Lower lobe of right lung (tissue), 2 donors: ENCODE measurements around the gene MR1. TPM values are rescaled to one million over a fixed set of nuclear protein-coding genes. Genes with fewer than 3 reads are reported as not detected.

Experiments
- ATAC-seq, 2 donors: fragments of 200-7000 bp; cut with Tn5 transposase; one replicate each; pipeline ENCODE4 v1.9.1; 2020 to 2022; ENCODE audit warnings: mild to moderate bottlenecking in 2 of 2, moderate library complexity in 2 of 2
- DNase-seq: peaks from one replicate; pipeline ENCODE4 v3.0.0-alpha.2; 2020
- H3K27ac ChIP-seq: fragments of 200-600 bp; one replicate; pipeline ENCODE4 v1.8.0; 2022
- H3K27me3 ChIP-seq: fragments of 200-600 bp; one replicate; pipeline ENCODE4 v1.8.0; 2022; ENCODE audit warnings: low read depth
- H3K36me3 ChIP-seq: fragments of 200-600 bp; one replicate; pipeline ENCODE4 v1.8.0; 2022; ENCODE audit warnings: mild to moderate bottlenecking
- H3K4me1 ChIP-seq: fragments of 200-600 bp; one replicate; pipeline ENCODE4 v1.8.0; 2022
- H3K4me3 ChIP-seq: fragments of 200-600 bp; one replicate; pipeline ENCODE4 v1.8.0; 2022; ENCODE audit warnings: mild to moderate bottlenecking
- H3K9me3 ChIP-seq: fragments of 200-600 bp; one replicate; pipeline ENCODE4 v1.8.0; 2022
- intact Hi-C: fragments of 100-400 bp; cut with DNase I; formaldehyde crosslinking; loops from one replicate; pipeline ENCODE4 v1.11.0; 2022
- total RNA-seq: library from RNA; stranded (reverse); fragmentation: NEBNext Ultra II Directional; extraction: Animal tissue kit (Norgen Biotek cat#: 25700); gene quantifications from one replicate; pipeline ENCODE4 v1.2.1, GENCODE V29; 2021
- TF ChIP-seq, protein P1 (sequence below): fragments of 200-600 bp; IDR thresholded peaks from one replicate; pipeline ENCODE4 v1.8.0; 2022; ENCODE audit warnings: antibody characterized with exemption, mild to moderate bottlenecking
- donor health status: DM: no; HTN: yes; CAD: no; lungs with severe emphysema.

Gene MR1
- total RNA-seq, 1 donor from 2014 or later = 61.4 TPM

DNA sequence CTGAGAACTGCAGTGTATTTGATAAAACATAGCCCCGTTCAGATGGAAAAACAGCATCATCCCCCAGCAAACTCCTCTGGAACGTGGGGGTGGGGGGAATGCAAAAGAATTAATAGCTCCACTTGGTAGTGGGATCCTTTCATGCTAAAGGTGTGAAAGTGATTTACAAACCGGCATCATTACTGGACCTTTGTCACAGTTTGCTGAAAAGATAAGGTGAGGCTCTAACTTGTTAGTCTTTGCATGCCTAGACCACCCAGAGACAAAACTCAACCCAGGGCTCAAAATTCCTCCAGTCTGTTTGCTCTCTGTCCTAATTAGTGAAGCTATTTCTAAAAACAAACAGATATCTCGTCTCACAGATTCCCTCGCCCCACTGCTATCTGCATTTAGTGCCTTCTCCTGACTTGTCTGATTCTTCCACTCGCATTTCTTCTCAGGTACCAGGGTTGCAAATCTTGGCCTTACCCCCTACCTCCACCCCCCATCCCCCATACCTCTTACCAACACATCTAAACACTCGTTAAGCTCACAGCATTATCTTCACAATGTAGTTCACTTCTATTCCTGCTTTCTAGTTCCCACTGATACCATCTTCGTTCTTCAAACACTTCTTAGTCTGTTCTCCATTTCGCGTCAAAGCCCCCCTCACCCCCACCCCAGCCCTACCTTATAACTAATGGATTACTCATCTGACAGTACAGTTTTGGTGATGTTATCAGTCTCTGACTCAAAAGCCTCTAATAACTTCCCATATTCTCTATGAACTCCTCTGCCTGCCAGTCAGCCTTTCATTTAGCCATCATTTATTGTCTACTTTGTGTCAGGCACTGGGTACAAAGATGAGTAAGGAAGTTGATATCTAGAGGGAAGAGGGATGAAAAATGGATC, 66.5 kb downstream of the MR1 start:
- DNase-seq = no peak
- intact Hi-C loops = no loop called here
- no peak for ATAC-seq
- H3K27me3 ChIP-seq = no peaks in the 10 kb centered on the region
- peaks cover 85% of the 10 kb centered on the region for H3K4me1 ChIP-seq
- H3K9me3 ChIP-seq = no peaks in the 10 kb centered on the region
- no peaks in the 10 kb centered on the region for H3K36me3 ChIP-seq
- no peak overlapping the region for H3K27ac ChIP-seq
- TF ChIP-seq, protein P1, sequence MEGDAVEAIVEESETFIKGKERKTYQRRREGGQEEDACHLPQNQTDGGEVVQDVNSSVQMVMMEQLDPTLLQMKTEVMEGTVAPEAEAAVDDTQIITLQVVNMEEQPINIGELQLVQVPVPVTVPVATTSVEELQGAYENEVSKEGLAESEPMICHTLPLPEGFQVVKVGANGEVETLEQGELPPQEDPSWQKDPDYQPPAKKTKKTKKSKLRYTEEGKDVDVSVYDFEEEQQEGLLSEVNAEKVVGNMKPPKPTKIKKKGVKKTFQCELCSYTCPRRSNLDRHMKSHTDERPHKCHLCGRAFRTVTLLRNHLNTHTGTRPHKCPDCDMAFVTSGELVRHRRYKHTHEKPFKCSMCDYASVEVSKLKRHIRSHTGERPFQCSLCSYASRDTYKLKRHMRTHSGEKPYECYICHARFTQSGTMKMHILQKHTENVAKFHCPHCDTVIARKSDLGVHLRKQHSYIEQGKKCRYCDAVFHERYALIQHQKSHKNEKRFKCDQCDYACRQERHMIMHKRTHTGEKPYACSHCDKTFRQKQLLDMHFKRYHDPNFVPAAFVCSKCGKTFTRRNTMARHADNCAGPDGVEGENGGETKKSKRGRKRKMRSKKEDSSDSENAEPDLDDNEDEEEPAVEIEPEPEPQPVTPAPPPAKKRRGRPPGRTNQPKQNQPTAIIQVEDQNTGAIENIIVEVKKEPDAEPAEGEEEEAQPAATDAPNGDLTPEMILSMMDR = no peak
- H3K4me3 ChIP-seq = no peak overlapping the region

DNA sequence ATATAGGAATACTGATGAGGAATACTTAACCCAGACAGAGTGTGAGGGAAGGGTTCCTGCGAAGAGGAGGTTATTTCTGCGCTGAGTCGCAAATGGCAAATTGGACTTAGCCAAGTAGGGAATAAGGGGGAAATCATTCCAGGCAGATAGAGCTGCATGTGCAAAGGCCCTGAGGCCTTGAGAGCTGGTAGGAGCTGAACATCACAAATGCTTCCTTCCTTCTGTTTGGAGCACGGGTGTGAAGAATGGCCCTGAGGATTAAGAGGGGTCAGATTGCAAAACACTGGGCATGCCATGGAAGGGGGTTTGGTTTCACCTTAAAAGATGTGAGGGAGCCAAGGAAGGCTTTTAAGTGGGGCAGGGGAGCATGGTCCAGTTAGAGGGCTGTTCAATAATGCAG, 67.2 kb downstream of the MR1 start:
- Histone ChIP-seq H3K4me3 (no peak overlapping the region), H3K4me1 (peaks cover 82% of the 10 kb centered on the region), H3K27me3 (no peaks in the 10 kb centered on the region), H3K9me3 (no peaks in the 10 kb centered on the region), H3K36me3 (no peaks in the 10 kb centered on the region), H3K27ac (no peak overlapping the region)
- no peak for DNase-seq
- TF ChIP-seq, protein P1 = no peak
- no peak for ATAC-seq
- intact Hi-C loops = no loop called here

GRCh38 chr1:181101581-181102226, 67.9 kb downstream of the MR1 start:
- TF ChIP-seq, protein P1 = no peak
- ATAC-seq (no peak), DNase-seq (no peak)
- intact Hi-C loops = no loop called here
- H3K4me1 ChIP-seq = peaks cover 78% of the 10 kb centered on the region
- H3K36me3 ChIP-seq = no peaks in the 10 kb centered on the region
- H3K4me3 ChIP-seq = no peak overlapping the region
- peak overlapping the region; percentile 28 for H3K27ac ChIP-seq
- H3K9me3 ChIP-seq = no peaks in the 10 kb centered on the region
- no peaks in the 10 kb centered on the region for H3K27me3 ChIP-seq

DNA sequence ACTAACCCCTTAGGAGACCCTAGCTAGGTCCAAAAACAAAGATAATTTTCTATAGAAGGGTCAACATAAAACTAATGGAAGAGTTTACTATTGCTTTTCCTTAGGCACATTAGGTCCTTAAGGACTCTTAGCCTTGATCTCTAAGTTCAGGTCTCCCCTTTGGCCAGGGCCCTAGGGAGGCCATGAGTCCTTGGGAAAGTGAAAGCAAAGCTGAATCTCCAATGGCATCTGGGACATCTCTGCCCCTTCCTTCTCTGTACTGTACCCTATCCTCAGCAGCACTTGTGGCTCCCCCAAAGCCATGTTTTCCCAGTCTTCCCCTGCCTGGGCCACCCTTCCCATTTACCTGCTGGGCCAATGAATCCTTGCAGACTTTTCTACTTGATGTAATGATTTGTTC, 69.1 kb downstream of the MR1 start:
- intact Hi-C loops = no loop called here
- H3K9me3 ChIP-seq = no peaks in the 10 kb centered on the region
- ATAC-seq (no peak), DNase-seq (no peak)
- no peaks in the 10 kb centered on the region for H3K36me3 ChIP-seq
- TF ChIP-seq, protein P1 = no peak
- peaks cover 67% of the 10 kb centered on the region for H3K4me1 ChIP-seq
- no peak overlapping the region for H3K4me3 ChIP-seq
- H3K27ac ChIP-seq = no peak overlapping the region
- H3K27me3 ChIP-seq = no peaks in the 10 kb centered on the region

DNA sequence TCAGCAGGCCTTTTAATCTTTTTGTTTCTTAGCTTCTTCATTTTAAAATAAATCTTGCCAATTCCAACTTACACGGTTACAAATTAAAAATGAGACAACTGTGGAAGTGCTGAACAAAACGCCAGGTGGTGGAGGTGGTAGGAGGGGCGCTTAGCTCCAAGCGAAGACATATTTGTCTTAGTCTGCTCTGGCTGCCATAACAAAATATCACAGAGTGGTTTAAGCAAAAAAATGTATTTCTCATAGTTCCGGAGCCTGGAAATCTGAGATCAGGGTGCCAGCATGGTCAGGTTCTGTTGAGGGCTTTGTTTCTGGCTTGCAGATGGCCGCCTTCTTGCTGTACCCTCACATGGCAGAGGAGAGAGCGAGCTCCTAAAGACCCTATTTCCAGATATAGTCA, 69.6 kb downstream of the MR1 start:
- peaks cover 65% of the 10 kb centered on the region for H3K4me1 ChIP-seq
- no peak overlapping the region for H3K4me3 ChIP-seq
- no peaks in the 10 kb centered on the region for H3K9me3 ChIP-seq
- H3K27me3 ChIP-seq = no peaks in the 10 kb centered on the region
- intact Hi-C loops = no loop called here
- no peak overlapping the region for H3K27ac ChIP-seq
- no peak for ATAC-seq
- TF ChIP-seq, protein P1 = no peak
- no peaks in the 10 kb centered on the region for H3K36me3 ChIP-seq
- DNase-seq = no peak
